ENCODE results near the gene MEG3.
"Not testable (repeated sequence)": the region's sequence is repeated elsewhere in the genome, so short reads cannot be mapped to it uniquely, and the experiment has no call there.

Gene MEG3

GRCh38 chr14:100816950-100817901 is 8.7 kb upstream of the MEG3 start:
- no peak for DNase-seq (ENCODE audit: extremely low read depth, insufficient read length)
- no peak for TF ChIP-seq CTCF (IDR thresholded peaks at IDR 0.05; ENCODE audit: insufficient read depth, low read length, poor library complexity, severe bottlenecking)
- no peaks in the 10 kb centered on the region for H3K27me3 ChIP-seq (replicated peaks; ENCODE audit: control insufficient read depth, insufficient read depth, low read length)
- no peak overlapping the region for H3K4me3 ChIP-seq (replicated peaks; ENCODE audit: low read depth, low read length)
- no peaks in the 10 kb centered on the region for H3K36me3 ChIP-seq (ENCODE audit: control insufficient read depth, insufficient read depth, low read length)

DNA sequence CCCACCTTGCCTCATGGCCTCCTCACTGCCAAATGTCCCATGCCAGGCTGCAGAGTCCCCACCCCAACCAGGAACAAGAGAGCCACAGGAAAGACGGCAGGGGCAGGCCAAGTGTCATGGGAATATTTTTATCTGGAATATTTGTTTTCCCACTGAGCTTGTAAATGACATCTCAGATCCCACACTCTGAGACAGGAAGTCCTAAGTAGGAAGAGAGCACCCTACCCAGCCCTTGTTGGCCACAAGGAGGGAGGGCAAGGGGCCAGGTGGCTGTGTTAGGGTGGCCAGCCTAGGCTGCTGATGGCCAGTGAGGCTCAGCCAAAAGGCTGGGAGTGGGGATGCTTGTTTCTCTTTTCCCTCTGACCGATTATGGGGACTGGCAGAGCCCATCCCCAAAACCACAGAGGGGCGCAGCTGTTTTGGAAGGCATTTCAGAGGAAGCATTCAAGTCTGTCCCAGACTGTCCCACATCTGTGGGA is 7.7 kb upstream of the MEG3 start:
- TF ChIP-seq CTCF (IDR thresholded peaks at IDR 0.05; ENCODE audit: insufficient read depth, low read length, poor library complexity, severe bottlenecking) = no peak
- no peak for DNase-seq (ENCODE audit: extremely low read depth, insufficient read length)
- Histone ChIP-seq H3K36me3 (ENCODE audit: control insufficient read depth, insufficient read depth, low read length) (no peaks in the 10 kb centered on the region), H3K4me3 (replicated peaks; ENCODE audit: low read depth, low read length) (no peak overlapping the region), H3K27me3 (replicated peaks; ENCODE audit: control insufficient read depth, insufficient read depth, low read length) (no peaks in the 10 kb centered on the region)

GRCh38 chr14:100818923-100819322 is 7.0 kb upstream of the MEG3 start:
- not testable (repeated sequence) for H3K27me3 ChIP-seq (replicated peaks; ENCODE audit: control insufficient read depth, insufficient read depth, low read length); H3K4me3 ChIP-seq (replicated peaks; ENCODE audit: low read depth, low read length); DNase-seq (ENCODE audit: extremely low read depth, insufficient read length); H3K36me3 ChIP-seq (ENCODE audit: control insufficient read depth, insufficient read depth, low read length)

- Histone ChIP-seq H3K4me3 (replicated peaks; ENCODE audit: low read depth, low read length) (no peak overlapping the region), H3K27me3 (replicated peaks; ENCODE audit: control insufficient read depth, insufficient read depth, low read length) (no peaks in the 10 kb centered on the region), H3K36me3 (ENCODE audit: control insufficient read depth, insufficient read depth, low read length) (no peaks in the 10 kb centered on the region)
- no peak for DNase-seq (ENCODE audit: extremely low read depth, insufficient read length)
- no peak for TF ChIP-seq CTCF (IDR thresholded peaks at IDR 0.05; ENCODE audit: insufficient read depth, low read length, poor library complexity, severe bottlenecking)
Observed at GRCh38 chr14:100819453-100819828, 6.5 kb upstream of the MEG3 start.

- DNase-seq (ENCODE audit: extremely low read depth, insufficient read length) = no peak
- Histone ChIP-seq H3K4me3 (replicated peaks; ENCODE audit: low read depth, low read length) (no peak overlapping the region), H3K36me3 (ENCODE audit: control insufficient read depth, insufficient read depth, low read length) (no peaks in the 10 kb centered on the region), H3K27me3 (replicated peaks; ENCODE audit: control insufficient read depth, insufficient read depth, low read length) (no peaks in the 10 kb centered on the region)
- TF ChIP-seq CTCF (IDR thresholded peaks at IDR 0.05; ENCODE audit: insufficient read depth, low read length, poor library complexity, severe bottlenecking) = no peak
Observed at GRCh38 chr14:100819829-100820475, 6.0 kb upstream of the MEG3 start.

GRCh38 chr14:100820957-100821356 is 5.0 kb upstream of the MEG3 start:
- H3K36me3 ChIP-seq (ENCODE audit: control insufficient read depth, insufficient read depth, low read length) = no peaks in the 10 kb centered on the region
- H3K27me3 ChIP-seq (replicated peaks; ENCODE audit: control insufficient read depth, insufficient read depth, low read length) = no peaks in the 10 kb centered on the region
- no peak for DNase-seq (ENCODE audit: extremely low read depth, insufficient read length)
- TF ChIP-seq CTCF (IDR thresholded peaks at IDR 0.05; ENCODE audit: insufficient read depth, low read length, poor library complexity, severe bottlenecking) = no peak
- H3K4me3 ChIP-seq (replicated peaks; ENCODE audit: low read depth, low read length) = no peak overlapping the region

All from GM06990 (cell line).